Heart right ventricle (tissue), 16 donors: ENCODE data around the gene P4HA2. TPM values are rescaled to one million over a fixed set of nuclear protein-coding genes. Genes with fewer than 3 reads are reported as not detected.

ENCODE experiments used
- ATAC-seq, 8 donors: fragments of 200-7000 bp; cut with Tn5 transposase; one replicate each; pipeline ENCODE4 v1.9.1; 2020; ENCODE audit warnings: mild to moderate bottlenecking in 8 of 8, moderate library complexity in 8 of 8, moderate number of reproducible peaks in 1 of 8
- DNase-seq, 2 donors: peaks; one replicate each; pipeline ENCODE4 v3.0.0-alpha.2; 2020
- H3K27ac ChIP-seq, 10 donors: fragments of 200-600 bp; sonication (generic) in 2 of 10; one replicate each; pipeline versions ENCODE4 v1.5.0 to v1.8.0; 2020 to 2022; ENCODE audit warnings: mild to moderate bottlenecking in 3 of 10
- H3K27me3 ChIP-seq, 7 donors: fragments of 200-600 bp; one replicate each; pipeline ENCODE4 v1.8.0; 2021 to 2022; ENCODE audit warnings: mild to moderate bottlenecking in 2 of 7
- H3K36me3 ChIP-seq, 9 donors: fragments of 200-600 bp; sonication (generic) in 1 of 9; one replicate each; pipeline versions ENCODE4 v1.5.0 to v1.8.0; 2020 to 2022; ENCODE audit warnings: mild to moderate bottlenecking in 2 of 9
- H3K4me1 ChIP-seq, 9 donors: fragments of 200-600 bp; sonication (generic) in 1 of 9; one replicate each; pipeline versions ENCODE4 v1.5.0 to v1.8.0; 2020 to 2022; ENCODE audit warnings: mild to moderate bottlenecking in 4 of 9
- H3K4me3 ChIP-seq, 10 donors: fragments of 200-600 bp; sonication (generic) in 2 of 10; one replicate each; pipeline versions ENCODE4 v1.5.0 to v1.8.0; 2020 to 2022; ENCODE audit warnings: mild to moderate bottlenecking in 7 of 10, moderate library complexity in 2 of 10
- H3K9me3 ChIP-seq, 11 donors: fragments of 200-600 bp in 10 of 11; sonication (generic) in 2 of 11; one replicate each; pipeline versions ENCODE4 v1.5.0 to v1.8.0; 2013 to 2022; ENCODE audit warnings: mild to moderate bottlenecking in 2 of 11, control low read depth in 1 of 11, moderate library complexity in 1 of 11
- CTCF ChIP-seq, 9 donors: fragments of 200-600 bp; sonication (generic) in 2 of 9; IDR thresholded peaks; one replicate each; pipeline versions ENCODE4 v1.5.0 to v1.8.0; 2021 to 2022; ENCODE audit warnings: antibody characterized with exemption in 9 of 9, mild to moderate bottlenecking in 5 of 9, moderate library complexity in 1 of 9
- WGBS, 2 donors: extraction: QIAGEN DNeasy Blood & Tissue Kit; methylation state at CpG; one replicate each; pipeline ENCODE4 v1.1.7; 2013; ENCODE audit warnings: inconsistent platforms in 1 of 2; 5-methylcytosine and 5-hydroxymethylcytosine counted together
- intact Hi-C, 10 donors: fragments of 100-400 bp; cut with DNase I; formaldehyde crosslinking; loops; one replicate each; pipeline versions ENCODE4 v1.11.1 to v1.14.2; 2022
- polyA plus RNA-seq, 2 donors: library from polyadenylated mRNA; stranded (reverse); fragments of 200-250 nt; gene quantifications; one replicate each; pipeline ENCODE4 v1.2.3, GENCODE V29; 2013
- total RNA-seq, 10 donors: library from RNA; stranded (reverse); fragmentation: NEBNext Ultra II Directional in 3 of 10; extraction: Animal tissue kit (Norgen Biotek cat#: 25700) in 3 of 10; gene quantifications; one replicate each; pipeline versions ENCODE4 v1.2.1 to v1.2.4, GENCODE V29; 2021 to 2023
- donor health status: Arrhythmogenic right ventricular cardiomyopathy.
- donor health status: ischemic (EF 13 %, LVEDD 7.1; RV severe dilation, severe dysfunction).
- donor health status: healthy with polysubstance abuse.
- donor health status: DM: no; HTN: yes; CAD: no.
- donor health status: DM: no; HTN: no; CAD: no.
- donor health status: ischemic (EF 25% LVEDD 6.9; RV normal size, moderate dysfunction).
- donor health status: ischemic (EF 25% LVEDD 5.7; RV mildly dilated, moderate dysfunction).
- donor health status: healthy.
- donor health status: DM: yes; HTN: yes; CAD: no.
- donor health status: Ischemic cardiomyopathy.
- donor health status: ischemic (EF 35%, LVEDD 5.7; RV mildly dilated, moderate dysfunction).
- donor health status: nonischemic (EF 11% LVEDD 7.7; RV severe dilation, severe dysfunction).
- donor health status: DM: yes; HTN: yes; CAD: no.
- donor health status: PGD.
- donor health status: ischemic (EF 29% LVEDD 5.4; RV normal size, mild dysfunction).
- donor health status: nonischemic (EF 23%, LVEDD 6.1; RV moderate dilation, normal function).

P4HA2 gene
- total and polyA plus RNA-seq, 12 donors: 27.2 to 97.0 (median 52.4) TPM

DNA sequence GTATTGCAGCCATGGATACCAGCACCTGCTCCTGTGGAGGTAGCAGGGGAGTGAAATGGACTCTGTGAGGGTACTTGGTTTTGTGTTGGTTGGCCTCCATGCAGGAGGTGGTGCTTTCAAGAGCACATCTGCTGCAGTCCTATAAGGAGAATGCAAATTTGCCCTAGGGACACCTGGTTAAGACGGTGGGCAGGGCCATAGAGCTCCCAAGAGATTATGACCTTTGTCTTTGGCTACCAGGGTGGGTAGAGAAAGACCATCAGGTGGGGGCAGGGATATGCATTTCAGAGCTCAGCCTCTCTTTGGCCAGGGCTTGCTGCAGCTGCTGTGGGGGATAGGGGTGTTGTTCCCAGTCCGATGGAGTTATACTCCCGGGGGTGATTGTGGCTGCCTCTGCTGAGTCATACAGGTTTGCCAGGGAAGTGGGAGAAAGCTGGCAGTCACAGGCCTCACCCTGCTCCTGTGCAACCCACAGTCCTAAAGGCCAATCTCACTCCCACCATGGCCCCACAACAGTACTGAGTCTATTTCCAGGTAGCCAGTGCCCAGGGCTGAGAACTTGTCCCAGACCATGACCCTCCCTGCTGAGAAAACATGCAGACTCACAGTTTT lies 15.8 kb upstream of the P4HA2 start:
- TF ChIP-seq CTCF (IDR thresholded peaks at IDR 0.05): no peak
- 91 to 95% methylated on average over 3 of the region's 3 CpGs for WGBS, 2 donors
- intact Hi-C loops: no loop called here
- H3K27me3 ChIP-seq: no peaks in the 10 kb centered on the region
- no peak overlapping the region for H3K4me3 ChIP-seq
- H3K4me1 ChIP-seq: peaks cover 0 to 3% (median 0%) of the 10 kb centered on the region in 9 donors
- no peak overlapping the region for H3K27ac ChIP-seq
- no peak for DNase-seq
- no peaks in the 10 kb centered on the region for H3K36me3 ChIP-seq
- ATAC-seq: no peak
- peaks cover 0 to 53% (median 17%) of the 10 kb centered on the region in 11 donors for H3K9me3 ChIP-seq

DNA sequence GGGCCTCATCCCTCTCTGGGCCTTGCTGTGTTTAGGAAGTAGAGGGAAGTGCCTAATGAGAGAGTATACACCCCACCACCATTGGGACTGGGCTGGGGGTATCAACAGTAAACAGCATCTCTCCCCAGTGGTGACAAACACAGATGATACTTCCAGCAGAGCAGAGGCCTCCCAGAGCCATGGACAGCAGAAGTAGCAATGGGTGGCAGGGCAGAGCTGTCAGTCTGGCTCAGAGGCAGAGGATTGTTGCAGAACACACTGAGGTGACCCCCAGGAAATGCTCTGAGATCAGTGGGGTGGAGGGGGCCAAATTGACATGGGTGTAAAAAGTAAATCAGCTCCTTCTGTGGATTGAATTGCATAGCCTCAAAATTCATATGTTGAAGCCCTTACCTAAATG lies 12.1 kb upstream of the P4HA2 start:
- H3K4me1 ChIP-seq: peaks cover 0 to 2% (median 0%) of the 10 kb centered on the region in 9 donors
- H3K4me3 ChIP-seq: no peak overlapping the region
- H3K27me3 ChIP-seq: no peaks in the 10 kb centered on the region
- H3K36me3 ChIP-seq: no peaks in the 10 kb centered on the region
- no peak for ATAC-seq
- TF ChIP-seq CTCF (IDR thresholded peaks at IDR 0.05): no peak
- H3K27ac ChIP-seq: no peak overlapping the region
- intact Hi-C loops: loop anchor here in 3 of 10 donors (5.0 to 10.0 kb wide), 3 partner anchors 33 to 55 kb away; no protein-coding TSS in a partner anchor
- peak in 1 of 2 donors; percentile 2 for DNase-seq
- peaks cover 0 to 18% (median 3%) of the 10 kb centered on the region in 11 donors for H3K9me3 ChIP-seq

- ATAC-seq (no peak), DNase-seq (no peak)
- TF ChIP-seq CTCF (IDR thresholded peaks at IDR 0.05): no peak
- peaks cover 0 to 2% (median 0%) of the 10 kb centered on the region in 9 donors for H3K4me1 ChIP-seq
- H3K36me3 ChIP-seq: no peaks in the 10 kb centered on the region
- WGBS, 2 donors: 27 to 75% methylated on average over 1 of the region's 1 CpG
- H3K4me3 ChIP-seq: no peak overlapping the region
- H3K9me3 ChIP-seq: peaks cover 0 to 10% (median 3%) of the 10 kb centered on the region in 11 donors
- H3K27ac ChIP-seq: no peak overlapping the region
- no peaks in the 10 kb centered on the region for H3K27me3 ChIP-seq
- intact Hi-C loops: loop anchor here in 3 of 10 donors (5.0 to 10.0 kb wide), 3 partner anchors 33 to 54 kb away; no protein-coding TSS in a partner anchor
Observed at GRCh38 chr5:132238901-132239500, 11.3 kb upstream of the P4HA2 start.

DNA sequence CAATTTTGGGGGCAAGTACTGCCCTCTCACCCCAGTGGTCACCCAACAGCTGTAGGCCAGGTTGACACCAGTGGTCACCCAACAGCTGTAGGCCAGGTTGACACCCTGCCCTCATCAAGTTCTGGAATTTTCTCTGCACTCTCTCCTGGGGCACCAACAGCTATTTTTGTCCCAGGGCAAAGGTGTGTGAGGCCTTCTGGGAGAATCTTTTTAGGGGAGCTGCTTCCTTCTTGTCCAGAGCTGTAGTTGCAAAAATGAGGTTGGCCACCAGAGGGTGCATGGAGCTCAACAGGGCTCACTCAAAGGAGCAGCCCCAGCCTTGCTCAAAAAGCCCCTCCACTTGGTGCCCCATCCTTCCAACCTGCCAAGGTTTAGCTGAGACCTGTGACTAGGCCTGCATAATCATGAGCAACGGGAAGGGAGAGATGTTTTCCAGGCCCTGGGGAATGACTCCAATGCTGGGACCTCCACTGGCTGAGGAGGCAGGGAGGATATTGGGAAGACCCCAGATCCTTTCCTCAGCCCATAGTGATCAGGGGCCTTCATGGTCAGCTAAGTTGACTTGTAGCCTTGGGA lies 10.6 kb upstream of the P4HA2 start:
- intact Hi-C loops: loop anchor here in 3 of 10 donors (5.0 to 10.0 kb wide), 3 partner anchors 34 to 53 kb away; no protein-coding TSS in a partner anchor

More for the DNA sequence above, 10.6 kb upstream of the P4HA2 start:
- TF ChIP-seq CTCF (IDR thresholded peaks at IDR 0.05): peak; percentile 72 to 88 (median 83)
- Histone ChIP-seq H3K4me1 (peaks cover 0 to 2% (median 0%) of the 10 kb centered on the region in 9 donors), H3K36me3 (no peaks in the 10 kb centered on the region), H3K9me3 (peaks cover 0 to 5% (median 0%) of the 10 kb centered on the region in 11 donors), H3K4me3 (no peak overlapping the region), H3K27ac (no peak overlapping the region), H3K27me3 (no peaks in the 10 kb centered on the region)
- peak; percentile 54 to 66 for DNase-seq
- 23 to 32% methylated on average over 1 of the region's 1 CpG for WGBS, 2 donors
- peak; percentile 51 to 83 (median 78) for ATAC-seq
